SJSA1 (cell line): Measurements from ENCODE around the gene STPG3. TPM values are rescaled to one million over a fixed set of nuclear protein-coding genes. Genes with fewer than 3 reads are reported as not detected.

Source experiments
- DNase-seq, 2 experiments: peaks; one replicate each; pipeline ENCODE4 v3.0.0-alpha.2; 2015 to 2020; ENCODE audit warnings: low spot score in 2 of 2, low read depth in 1 of 2
- H3K27ac ChIP-seq: fragments of 250-450 bp; sonication (Bioruptor Pico); 2 replicates; pipeline ENCODE4 v1.5.1; 2020; ENCODE audit warnings: mild to moderate bottlenecking, moderate library complexity
- H3K27me3 ChIP-seq: fragments of 250-450 bp; sonication (Bioruptor Pico); replicated peaks from 2 replicates; pipeline ENCODE4 v1.5.1; 2020; ENCODE audit warnings: mild to moderate bottlenecking, moderate library complexity
- H3K36me3 ChIP-seq: fragments of 250-450 bp; sonication (Bioruptor Pico); 2 replicates; pipeline ENCODE4 v1.5.1; 2020; ENCODE audit warnings: mild to moderate bottlenecking
- H3K4me1 ChIP-seq: fragments of 250-450 bp; sonication (Bioruptor Pico); replicated peaks from 2 replicates; pipeline ENCODE4 v1.6.1; 2021; ENCODE audit warnings: mild to moderate bottlenecking
- H3K4me3 ChIP-seq: fragments of 250-450 bp; sonication (Bioruptor Pico); 2 replicates; pipeline ENCODE4 v1.5.1; 2020; ENCODE audit warnings: mild to moderate bottlenecking
- H3K9me3 ChIP-seq: fragments of 250-450 bp; sonication (Bioruptor Pico); replicated peaks from 2 replicates; pipeline ENCODE4 v1.5.1; 2020; ENCODE audit warnings: mild to moderate bottlenecking
- total RNA-seq: library from RNA; depleted of rRNA; stranded (reverse); fragments of >200 nt; shearing (Covaris generic); gene quantifications from 2 replicates; pipeline ENCODE4 v1.2.3, GENCODE V29; 2014

The STPG3 gene
- total RNA-seq, 1 experiment from 2014 or later: not detected

GRCh38 chr9:137267933-137268355 is 16.9 kb downstream of the STPG3 start:
- Histone ChIP-seq H3K27ac (no peak overlapping the region), H3K27me3 (no peaks in the 10 kb centered on the region), H3K36me3 (peaks cover 76% of the 10 kb centered on the region), H3K4me3 (no peak overlapping the region), H3K9me3 (no peaks in the 10 kb centered on the region), H3K4me1 (peaks cover 12% of the 10 kb centered on the region)
- DNase-seq: no peak

GRCh38 chr9:137268538-137269201 is 17.6 kb downstream of the STPG3 start:
- H3K9me3 ChIP-seq: no peaks in the 10 kb centered on the region
- no peak overlapping the region for H3K27ac ChIP-seq
- peaks cover 78% of the 10 kb centered on the region for H3K36me3 ChIP-seq
- no peak for DNase-seq
- peaks cover 12% of the 10 kb centered on the region for H3K4me1 ChIP-seq
- H3K4me3 ChIP-seq: no peak overlapping the region
- no peaks in the 10 kb centered on the region for H3K27me3 ChIP-seq

GRCh38 chr9:137269231-137269772 is 18.2 kb downstream of the STPG3 start:
- no peak for DNase-seq
- no peaks in the 10 kb centered on the region for H3K27me3 ChIP-seq
- peaks cover 12% of the 10 kb centered on the region for H3K4me1 ChIP-seq
- H3K9me3 ChIP-seq: no peaks in the 10 kb centered on the region
- H3K27ac ChIP-seq: no peak overlapping the region
- peaks cover 71% of the 10 kb centered on the region for H3K36me3 ChIP-seq
- no peak overlapping the region for H3K4me3 ChIP-seq

- DNase-seq: no peak
- Histone ChIP-seq H3K9me3 (no peaks in the 10 kb centered on the region), H3K4me1 (peaks cover 12% of the 10 kb centered on the region), H3K4me3 (no peak overlapping the region), H3K27ac (no peak overlapping the region), H3K27me3 (no peaks in the 10 kb centered on the region), H3K36me3 (peaks cover 59% of the 10 kb centered on the region)
Measured at GRCh38 chr9:137270929-137271695, 20.0 kb downstream of the STPG3 start.

DNA sequence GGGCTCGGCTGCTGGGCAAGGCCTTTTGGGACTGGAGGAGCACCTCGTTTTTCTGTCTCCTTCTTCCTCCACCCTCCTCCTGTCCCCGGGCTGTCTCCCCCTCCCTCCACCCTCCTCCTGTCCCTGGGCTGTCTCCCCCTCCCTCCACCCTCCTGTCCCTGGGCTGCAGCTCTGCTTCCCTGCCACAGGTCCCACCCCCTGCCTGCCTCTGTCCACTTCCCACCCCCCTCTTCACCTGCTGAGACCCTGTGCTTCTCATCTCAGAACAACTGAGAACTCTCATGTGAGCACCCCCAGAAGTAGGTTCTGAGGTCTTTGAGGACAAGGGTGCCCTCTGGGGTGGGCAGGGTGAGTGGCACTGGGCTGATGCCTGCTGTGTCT is 20.6 kb downstream of the STPG3 start:
- Histone ChIP-seq H3K4me1 (peaks cover 13% of the 10 kb centered on the region), H3K36me3 (peaks cover 57% of the 10 kb centered on the region), H3K27ac (no peak overlapping the region), H3K27me3 (no peaks in the 10 kb centered on the region), H3K9me3 (no peaks in the 10 kb centered on the region), H3K4me3 (no peak overlapping the region)
- DNase-seq: no peak

GRCh38 chr9:137272241-137273094 is 21.4 kb downstream of the STPG3 start:
- peak in 1 of 2 experiments; percentile 42 for DNase-seq
- H3K9me3 ChIP-seq: no peaks in the 10 kb centered on the region
- peaks cover 21% of the 10 kb centered on the region for H3K4me1 ChIP-seq
- H3K27me3 ChIP-seq: no peaks in the 10 kb centered on the region
- no peak overlapping the region for H3K4me3 ChIP-seq
- peaks cover 56% of the 10 kb centered on the region for H3K36me3 ChIP-seq
- no peak overlapping the region for H3K27ac ChIP-seq

DNA sequence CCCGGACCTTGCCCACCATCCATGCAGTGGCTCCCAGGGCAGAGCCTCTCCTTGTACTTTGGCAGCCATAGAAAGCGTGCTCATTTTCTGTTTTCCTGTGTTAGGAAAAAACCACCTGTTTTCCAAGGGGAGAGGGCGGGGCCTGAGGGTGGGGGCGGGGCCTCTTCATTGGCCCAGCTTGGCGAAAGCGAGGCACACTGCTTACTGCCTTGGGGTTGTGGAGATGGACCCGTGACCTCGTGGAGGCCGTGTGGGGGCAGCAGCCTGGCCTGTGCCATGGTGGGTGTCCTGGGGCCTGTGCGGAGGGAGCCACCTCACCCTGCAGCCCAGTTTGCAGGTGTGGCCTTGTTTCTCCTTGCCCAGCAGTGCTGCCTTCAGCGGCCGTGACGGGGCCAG is 22.0 kb downstream of the STPG3 start:
- Histone ChIP-seq H3K9me3 (no peaks in the 10 kb centered on the region), H3K36me3 (peaks cover 57% of the 10 kb centered on the region), H3K27me3 (no peaks in the 10 kb centered on the region), H3K27ac (no peak overlapping the region), H3K4me3 (no peak overlapping the region), H3K4me1 (peaks cover 27% of the 10 kb centered on the region)
- no peak for DNase-seq

- Histone ChIP-seq H3K4me1 (peaks cover 23% of the 10 kb centered on the region), H3K36me3 (peaks cover 53% of the 10 kb centered on the region), H3K9me3 (no peaks in the 10 kb centered on the region), H3K4me3 (no peak overlapping the region), H3K27me3 (no peaks in the 10 kb centered on the region), H3K27ac (no peak overlapping the region)
- DNase-seq: no peak
Measured at GRCh38 chr9:137273611-137274320, 22.7 kb downstream of the STPG3 start.

DNA sequence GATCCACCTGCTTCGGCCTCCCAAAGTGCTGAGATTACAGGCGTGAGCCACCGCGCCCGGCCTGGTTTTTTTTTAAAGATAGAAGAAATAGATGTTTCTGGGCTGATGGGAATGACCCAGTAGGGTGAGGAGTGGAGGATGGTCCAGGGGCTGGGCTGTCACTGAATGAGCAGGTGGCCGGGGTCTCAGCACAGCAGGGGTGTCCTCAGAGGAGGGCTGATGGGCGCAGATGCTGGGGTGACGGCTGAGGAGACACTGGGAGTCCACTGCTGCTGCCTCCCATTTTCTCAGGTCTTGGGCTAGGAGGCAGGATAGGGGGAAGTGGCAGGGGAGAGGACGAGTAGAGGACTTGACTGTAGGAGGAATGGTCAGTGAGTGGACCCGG is 24.1 kb downstream of the STPG3 start:
- peaks cover 15% of the 10 kb centered on the region for H3K4me1 ChIP-seq
- H3K9me3 ChIP-seq: no peaks in the 10 kb centered on the region
- no peaks in the 10 kb centered on the region for H3K27me3 ChIP-seq
- DNase-seq: peak in 1 of 2 experiments; percentile 39
- H3K36me3 ChIP-seq: peaks cover 53% of the 10 kb centered on the region
- H3K27ac ChIP-seq: no peak overlapping the region
- H3K4me3 ChIP-seq: no peak overlapping the region

- DNase-seq: peak in 1 of 2 experiments; percentile 44
- Histone ChIP-seq H3K4me1 (peaks cover 15% of the 10 kb centered on the region), H3K27ac (no peak overlapping the region), H3K4me3 (no peak overlapping the region), H3K27me3 (no peaks in the 10 kb centered on the region), H3K36me3 (peaks cover 49% of the 10 kb centered on the region), H3K9me3 (no peaks in the 10 kb centered on the region)
Measured at GRCh38 chr9:137275588-137276472, 24.7 kb downstream of the STPG3 start.

DNA sequence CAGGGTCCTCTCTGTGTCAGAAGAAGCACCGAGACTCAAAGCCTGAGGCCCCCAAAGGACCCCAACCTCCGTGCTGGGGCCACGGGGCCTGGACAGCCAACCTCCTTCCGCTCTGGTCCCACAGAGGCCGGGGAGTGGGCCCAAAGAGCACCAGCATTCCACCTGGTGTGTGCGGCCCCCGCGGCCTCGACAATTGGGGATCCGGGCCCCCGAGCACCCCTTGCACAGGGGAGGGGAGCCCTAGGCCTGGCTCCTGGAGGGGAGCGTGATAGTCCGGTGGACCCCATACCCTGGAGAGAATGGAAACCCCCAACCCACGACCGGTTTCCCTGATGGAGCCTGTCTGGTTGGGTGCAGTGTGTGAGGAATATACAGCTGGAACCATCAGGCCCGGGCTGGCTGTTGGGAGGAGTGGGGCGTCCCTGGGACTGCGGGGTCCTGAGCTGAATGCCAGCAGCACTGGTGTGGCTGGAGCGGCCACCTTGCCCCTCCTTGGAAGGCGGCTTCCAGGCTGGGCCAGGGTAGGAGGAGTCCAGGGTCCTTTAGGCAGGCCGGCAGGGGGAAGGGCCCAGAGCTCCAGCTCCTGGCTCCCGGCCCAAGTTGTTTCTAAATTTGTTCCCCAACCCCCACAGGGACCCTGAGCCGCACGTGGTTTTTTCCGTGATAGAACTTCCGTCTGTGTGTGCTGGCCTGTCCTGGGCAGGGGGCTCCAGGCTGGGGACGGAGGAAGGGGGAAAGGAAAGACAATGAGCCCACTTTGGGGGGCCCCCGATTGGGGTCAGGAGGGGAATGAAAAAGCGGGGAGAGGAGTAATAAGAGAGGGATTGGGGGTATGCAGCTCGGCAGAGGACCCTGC is 25.6 kb downstream of the STPG3 start:
- peak overlapping the region; percentile 49; the same call in 1 of the 2 replicates for H3K27ac ChIP-seq
- no peak overlapping the region; the same call in 1 of the 2 replicates for H3K4me3 ChIP-seq
- no peaks in the 10 kb centered on the region for H3K27me3 ChIP-seq
- H3K4me1 ChIP-seq: peaks cover 15% of the 10 kb centered on the region
- peak in 1 of 2 experiments; percentile 40 for DNase-seq
- H3K36me3 ChIP-seq: peaks cover 43% of the 10 kb centered on the region
- H3K9me3 ChIP-seq: no peaks in the 10 kb centered on the region
